Measurements from ENCODE around the gene FRYL. TPM values are rescaled to one million over a fixed set of nuclear protein-coding genes. Genes with fewer than 3 reads are reported as not detected.
"Not testable (repeated sequence)": the region's sequence is repeated elsewhere in the genome, so short reads cannot be mapped to it uniquely, and the experiment has no call there.

The FRYL gene
- total RNA-seq, 3 donors from 2014 or later = 205 to 416 (median 330) TPM

DNA sequence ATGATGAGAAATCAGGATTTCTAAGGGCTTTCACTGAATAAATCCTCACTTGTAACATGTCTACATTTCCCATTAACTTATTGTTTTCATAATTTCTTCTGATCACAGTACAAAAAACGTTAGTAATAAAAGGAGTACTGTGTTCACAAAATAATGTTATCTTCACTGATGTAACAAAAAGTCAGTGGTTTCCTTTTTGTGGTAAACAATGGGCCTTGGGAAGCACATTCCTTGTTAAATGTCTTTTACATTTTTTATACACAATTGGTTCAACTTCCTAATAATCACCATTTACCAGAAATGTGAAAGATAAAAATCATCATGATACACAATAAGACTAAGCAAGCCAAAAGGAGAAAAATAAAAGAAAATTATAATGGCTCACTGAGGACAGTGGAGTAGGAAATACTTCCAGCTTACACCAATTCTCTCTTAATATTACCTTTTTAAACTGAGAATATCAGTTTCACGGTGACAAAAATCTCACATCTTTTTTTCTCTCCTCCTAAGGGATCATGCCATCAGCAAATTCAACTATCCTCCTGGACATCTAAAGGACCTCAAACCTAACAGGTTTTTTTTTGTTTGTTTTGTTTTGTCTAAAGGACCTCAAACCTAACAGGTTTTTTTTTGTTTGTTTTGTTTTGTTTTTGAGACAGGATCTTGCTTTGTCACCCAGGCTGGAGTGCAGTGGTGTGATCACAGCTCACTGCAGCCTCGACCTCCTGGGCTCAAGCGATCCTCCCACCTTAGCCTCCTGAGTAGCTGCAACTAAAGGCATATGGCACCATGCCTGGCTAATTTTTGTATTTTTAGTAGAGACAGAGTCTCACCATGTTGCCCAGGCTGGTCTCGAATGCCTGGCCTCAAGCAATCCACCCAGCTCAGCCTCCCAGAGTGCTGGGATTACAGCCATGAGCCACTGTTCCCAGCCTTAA, 57.3 kb downstream of the FRYL start:
- Histone ChIP-seq H3K4me3 (no peak overlapping the region), H3K4me1 (ENCODE audit: low read depth) (peaks cover 6% of the 10 kb centered on the region), H3K9me3 (no peaks in the 10 kb centered on the region), H3K36me3 (ENCODE audit: low read depth) (no peaks in the 10 kb centered on the region)
- TF ChIP-seq, protein P1, sequence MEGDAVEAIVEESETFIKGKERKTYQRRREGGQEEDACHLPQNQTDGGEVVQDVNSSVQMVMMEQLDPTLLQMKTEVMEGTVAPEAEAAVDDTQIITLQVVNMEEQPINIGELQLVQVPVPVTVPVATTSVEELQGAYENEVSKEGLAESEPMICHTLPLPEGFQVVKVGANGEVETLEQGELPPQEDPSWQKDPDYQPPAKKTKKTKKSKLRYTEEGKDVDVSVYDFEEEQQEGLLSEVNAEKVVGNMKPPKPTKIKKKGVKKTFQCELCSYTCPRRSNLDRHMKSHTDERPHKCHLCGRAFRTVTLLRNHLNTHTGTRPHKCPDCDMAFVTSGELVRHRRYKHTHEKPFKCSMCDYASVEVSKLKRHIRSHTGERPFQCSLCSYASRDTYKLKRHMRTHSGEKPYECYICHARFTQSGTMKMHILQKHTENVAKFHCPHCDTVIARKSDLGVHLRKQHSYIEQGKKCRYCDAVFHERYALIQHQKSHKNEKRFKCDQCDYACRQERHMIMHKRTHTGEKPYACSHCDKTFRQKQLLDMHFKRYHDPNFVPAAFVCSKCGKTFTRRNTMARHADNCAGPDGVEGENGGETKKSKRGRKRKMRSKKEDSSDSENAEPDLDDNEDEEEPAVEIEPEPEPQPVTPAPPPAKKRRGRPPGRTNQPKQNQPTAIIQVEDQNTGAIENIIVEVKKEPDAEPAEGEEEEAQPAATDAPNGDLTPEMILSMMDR (IDR thresholded peaks at IDR 0.05) = no peak
- intact Hi-C loops (cut with DNase I, micrococcal nuclease) = no loop called here
- DNase-seq (no peak), ATAC-seq (no peak)

DNA sequence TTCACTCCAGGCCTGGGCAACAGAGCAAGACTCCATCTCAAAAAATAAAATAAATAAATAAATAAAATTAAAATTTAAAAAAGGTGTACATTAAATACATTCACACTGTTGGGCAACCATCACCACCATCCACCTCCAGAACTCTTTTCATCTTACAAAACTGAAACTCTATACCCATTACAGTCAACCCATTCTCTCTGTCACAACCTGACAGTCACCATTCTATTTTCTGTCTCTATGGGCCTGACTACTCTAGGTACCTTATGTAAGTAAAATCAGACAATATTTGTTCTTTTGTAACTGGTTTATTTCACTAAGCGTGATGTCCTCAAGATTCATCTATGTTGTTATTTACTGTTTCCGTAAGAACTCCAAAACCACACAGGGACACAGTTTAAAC, 59.6 kb downstream of the FRYL start:
- ATAC-seq (no peak), DNase-seq (no peak)
- Histone ChIP-seq H3K9me3 (peaks cover 4% of the 10 kb centered on the region), H3K4me3 (no peak overlapping the region), H3K4me1 (ENCODE audit: low read depth) (peaks cover 3% of the 10 kb centered on the region), H3K36me3 (ENCODE audit: low read depth) (no peaks in the 10 kb centered on the region)
- TF ChIP-seq, protein P1 (IDR thresholded peaks at IDR 0.05) = no peak
- intact Hi-C loops (cut with DNase I, micrococcal nuclease) = no loop called here

DNA sequence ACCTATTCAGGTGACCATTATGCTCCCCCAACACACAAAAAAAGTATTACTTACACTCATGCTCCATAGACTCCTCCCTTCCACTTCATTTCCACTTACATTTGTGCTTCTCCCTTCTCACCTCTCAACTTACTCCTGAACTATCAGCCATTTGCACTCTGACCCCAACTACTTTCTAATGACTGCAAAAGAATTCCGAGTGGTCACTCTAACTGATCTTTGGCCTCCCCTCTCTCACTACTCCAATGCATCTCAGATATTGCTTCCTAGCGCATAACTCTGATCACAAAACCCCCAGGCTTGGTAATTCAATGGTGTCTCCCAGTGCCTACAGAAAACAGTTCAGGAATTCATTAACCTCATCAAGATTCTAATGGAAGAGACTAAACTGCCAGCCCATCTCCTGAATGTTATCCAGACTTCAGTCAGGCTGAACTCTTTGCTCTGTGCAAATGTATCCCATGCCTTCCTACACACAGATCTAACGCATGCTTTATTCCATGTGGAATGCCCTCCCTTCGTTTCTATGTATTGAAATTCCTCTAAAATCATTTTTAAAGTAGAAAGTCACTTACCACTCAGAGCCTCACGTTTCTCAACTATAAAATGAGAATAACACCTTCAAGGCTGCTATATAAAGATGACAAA, 61.1 kb downstream of the FRYL start:
- TF ChIP-seq, protein P1 (IDR thresholded peaks at IDR 0.05) = no peak
- ATAC-seq (no peak), DNase-seq (no peak)
- H3K36me3 ChIP-seq (ENCODE audit: low read depth) = no peaks in the 10 kb centered on the region
- peaks cover 3% of the 10 kb centered on the region for H3K4me1 ChIP-seq (ENCODE audit: low read depth)
- H3K4me3 ChIP-seq = no peak overlapping the region
- intact Hi-C loops (cut with DNase I, micrococcal nuclease) = no loop called here
- peaks cover 4% of the 10 kb centered on the region for H3K9me3 ChIP-seq

GRCh38 chr4:48716285-48716684, 63.8 kb downstream of the FRYL start:
- H3K36me3 ChIP-seq (ENCODE audit: low read depth); H3K4me1 ChIP-seq (ENCODE audit: low read depth); H3K4me3 ChIP-seq; DNase-seq; ATAC-seq; H3K9me3 ChIP-seq; intact Hi-C loops (cut with DNase I, micrococcal nuclease): not testable (repeated sequence)

GRCh38 chr4:48710446-48711209, 69.5 kb downstream of the FRYL start:
- Histone ChIP-seq H3K9me3 (no peaks in the 10 kb centered on the region), H3K4me1 (ENCODE audit: low read depth) (no peaks in the 10 kb centered on the region), H3K36me3 (ENCODE audit: low read depth) (no peaks in the 10 kb centered on the region), H3K4me3 (no peak overlapping the region)
- no peak for ATAC-seq
- intact Hi-C loops (cut with DNase I, micrococcal nuclease) = no loop called here
- DNase-seq = no peak
- TF ChIP-seq, protein P1 (IDR thresholded peaks at IDR 0.05) = no peak
